Osteocyte (in vitro differentiated cells): ENCODE measurements around the gene ARHGEF7. TPM values are rescaled to one million over a fixed set of nuclear protein-coding genes. Genes with fewer than 3 reads are reported as not detected.
"Not testable (repeated sequence)": the region's sequence is repeated elsewhere in the genome, so short reads cannot be mapped to it uniquely, and the experiment has no call there.

Source experiments
- DNase-seq: peaks from one replicate; pipeline ENCODE4 v3.0.0; 2021; ENCODE audit warnings: mixed read lengths; ENCODE audit not compliant: unreplicated experiment; ENCODE audit errors: extremely low spot score
- H3K27ac Mint-ChIP-seq: one replicate; pipeline ENCODE4 v1.8.0; 2021; ENCODE audit warnings: mild to moderate bottlenecking, mixed read lengths; ENCODE audit not compliant: unreplicated experiment
- H3K27me3 Mint-ChIP-seq: one replicate; pipeline ENCODE4 v1.8.0; 2021; ENCODE audit warnings: mixed read lengths; ENCODE audit not compliant: unreplicated experiment
- H3K36me3 Mint-ChIP-seq: one replicate; pipeline ENCODE4 v1.8.0; 2021; ENCODE audit warnings: mixed read lengths; ENCODE audit not compliant: unreplicated experiment
- H3K4me1 Mint-ChIP-seq: one replicate; pipeline ENCODE4 v1.8.0; 2021; ENCODE audit warnings: mixed read lengths; ENCODE audit not compliant: unreplicated experiment
- H3K4me3 Mint-ChIP-seq: one replicate; pipeline ENCODE4 v1.8.0; 2021; ENCODE audit warnings: mild to moderate bottlenecking, moderate library complexity, mixed read lengths; ENCODE audit not compliant: unreplicated experiment
- H3K9me3 Mint-ChIP-seq: one replicate; pipeline ENCODE4 v1.8.0; 2021; ENCODE audit warnings: mixed read lengths; ENCODE audit not compliant: unreplicated experiment
- total RNA-seq: library from RNA; stranded (reverse); gene quantifications from 2 replicates; pipeline ENCODE4 v1.2.1, GENCODE V29; 2021
- TF ChIP-seq, protein P1 (sequence below): fragments of 200-600 bp; sonication (generic); IDR thresholded peaks from 2 replicates; pipeline ENCODE4 v1.5.0; 2021; ENCODE audit warnings: antibody characterized with exemption, mild to moderate bottlenecking, moderate library complexity

Gene ARHGEF7
- total RNA-seq, 1 donor from 2014 or later: 125 TPM

DNA sequence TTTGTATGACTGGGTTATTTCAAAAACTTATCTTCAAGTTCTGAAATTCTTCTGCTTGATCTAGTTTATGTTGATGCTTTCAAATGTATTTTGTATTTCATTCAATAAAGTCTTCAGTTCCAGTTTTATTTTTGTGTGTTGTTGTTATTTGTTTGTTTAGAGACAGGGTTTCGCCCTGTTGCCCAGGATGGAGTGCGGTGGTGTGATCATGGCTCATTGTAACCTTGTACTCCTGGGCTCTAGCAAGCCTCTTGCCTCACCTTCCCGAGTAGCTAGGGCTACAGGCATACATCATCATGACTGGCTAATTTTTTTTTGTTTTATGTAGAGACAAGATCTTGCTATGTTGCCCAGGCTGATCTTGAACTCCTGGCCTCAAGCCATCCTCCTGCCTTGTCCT, 40.3 kb upstream of the ARHGEF7 start:
- Mint-ChIP-seq H3K9me3 (peaks cover 33% of the 10 kb centered on the region), H3K4me3 (no peak overlapping the region), H3K36me3 (no peaks in the 10 kb centered on the region), H3K4me1 (peaks cover 10% of the 10 kb centered on the region), H3K27ac (no peak overlapping the region), H3K27me3 (no peaks in the 10 kb centered on the region)
- peak; percentile 60 for DNase-seq
- TF ChIP-seq, protein P1, sequence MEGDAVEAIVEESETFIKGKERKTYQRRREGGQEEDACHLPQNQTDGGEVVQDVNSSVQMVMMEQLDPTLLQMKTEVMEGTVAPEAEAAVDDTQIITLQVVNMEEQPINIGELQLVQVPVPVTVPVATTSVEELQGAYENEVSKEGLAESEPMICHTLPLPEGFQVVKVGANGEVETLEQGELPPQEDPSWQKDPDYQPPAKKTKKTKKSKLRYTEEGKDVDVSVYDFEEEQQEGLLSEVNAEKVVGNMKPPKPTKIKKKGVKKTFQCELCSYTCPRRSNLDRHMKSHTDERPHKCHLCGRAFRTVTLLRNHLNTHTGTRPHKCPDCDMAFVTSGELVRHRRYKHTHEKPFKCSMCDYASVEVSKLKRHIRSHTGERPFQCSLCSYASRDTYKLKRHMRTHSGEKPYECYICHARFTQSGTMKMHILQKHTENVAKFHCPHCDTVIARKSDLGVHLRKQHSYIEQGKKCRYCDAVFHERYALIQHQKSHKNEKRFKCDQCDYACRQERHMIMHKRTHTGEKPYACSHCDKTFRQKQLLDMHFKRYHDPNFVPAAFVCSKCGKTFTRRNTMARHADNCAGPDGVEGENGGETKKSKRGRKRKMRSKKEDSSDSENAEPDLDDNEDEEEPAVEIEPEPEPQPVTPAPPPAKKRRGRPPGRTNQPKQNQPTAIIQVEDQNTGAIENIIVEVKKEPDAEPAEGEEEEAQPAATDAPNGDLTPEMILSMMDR: no peak

GRCh38 chr13:111076155-111077013, 38.7 kb upstream of the ARHGEF7 start:
- H3K4me1 Mint-ChIP-seq: peaks cover 10% of the 10 kb centered on the region
- peaks cover 27% of the 10 kb centered on the region for H3K9me3 Mint-ChIP-seq
- H3K27ac Mint-ChIP-seq: no peak overlapping the region
- no peaks in the 10 kb centered on the region for H3K36me3 Mint-ChIP-seq
- peak; percentile 82 for DNase-seq
- H3K27me3 Mint-ChIP-seq: no peaks in the 10 kb centered on the region
- no peak overlapping the region for H3K4me3 Mint-ChIP-seq
- TF ChIP-seq, protein P1: no peak

- H3K27ac Mint-ChIP-seq: no peak overlapping the region
- H3K36me3 Mint-ChIP-seq: no peaks in the 10 kb centered on the region
- TF ChIP-seq, protein P1: no peak
- peaks cover 3% of the 10 kb centered on the region for H3K27me3 Mint-ChIP-seq
- peaks cover 12% of the 10 kb centered on the region for H3K9me3 Mint-ChIP-seq
- no peak overlapping the region for H3K4me3 Mint-ChIP-seq
- H3K4me1 Mint-ChIP-seq: peaks cover 5% of the 10 kb centered on the region
- no peak for DNase-seq
Measured at GRCh38 chr13:111079375-111079774, 35.7 kb upstream of the ARHGEF7 start.

- no peak for DNase-seq
- H3K9me3 Mint-ChIP-seq: peaks cover 2% of the 10 kb centered on the region
- no peak overlapping the region for H3K27ac Mint-ChIP-seq
- peaks cover 1% of the 10 kb centered on the region for H3K4me1 Mint-ChIP-seq
- no peaks in the 10 kb centered on the region for H3K36me3 Mint-ChIP-seq
- TF ChIP-seq, protein P1: no peak
- H3K27me3 Mint-ChIP-seq: peaks cover 3% of the 10 kb centered on the region
- H3K4me3 Mint-ChIP-seq: no peak overlapping the region
Measured at GRCh38 chr13:111080642-111081041, 34.5 kb upstream of the ARHGEF7 start.

- peaks cover 2% of the 10 kb centered on the region for H3K36me3 Mint-ChIP-seq
- H3K4me1 Mint-ChIP-seq: no peaks in the 10 kb centered on the region
- TF ChIP-seq, protein P1: no peak
- no peak overlapping the region for H3K27ac Mint-ChIP-seq
- H3K4me3 Mint-ChIP-seq: no peak overlapping the region
- peaks cover 5% of the 10 kb centered on the region for H3K27me3 Mint-ChIP-seq
- H3K9me3 Mint-ChIP-seq: no peaks in the 10 kb centered on the region
- DNase-seq: peak; percentile 49
Measured at GRCh38 chr13:111082240-111082639, 32.9 kb upstream of the ARHGEF7 start.

DNA sequence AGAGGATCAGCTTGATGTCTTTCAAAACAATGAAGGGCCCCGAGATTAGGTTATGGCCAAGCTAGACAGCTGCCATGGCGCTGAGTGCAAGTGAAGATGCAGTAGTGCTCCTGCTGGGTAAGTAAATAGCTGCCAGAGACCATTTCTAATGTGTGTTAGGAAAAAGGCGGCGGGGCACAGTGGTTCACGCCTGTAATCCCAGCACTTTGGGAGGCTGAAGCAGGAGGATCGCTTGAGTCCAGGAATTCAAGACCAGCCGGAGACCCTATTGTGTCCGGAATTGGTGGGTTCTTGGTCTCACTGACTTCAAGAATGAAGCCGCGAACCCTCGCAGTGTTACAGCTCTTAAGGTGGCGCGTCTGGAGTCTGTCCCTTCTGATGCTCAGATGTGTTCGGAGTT, 32.3 kb upstream of the ARHGEF7 start:
- not testable (repeated sequence) for H3K4me1 Mint-ChIP-seq, H3K9me3 Mint-ChIP-seq, H3K27ac Mint-ChIP-seq, DNase-seq, H3K4me3 Mint-ChIP-seq, H3K36me3 Mint-ChIP-seq, H3K27me3 Mint-ChIP-seq

DNA sequence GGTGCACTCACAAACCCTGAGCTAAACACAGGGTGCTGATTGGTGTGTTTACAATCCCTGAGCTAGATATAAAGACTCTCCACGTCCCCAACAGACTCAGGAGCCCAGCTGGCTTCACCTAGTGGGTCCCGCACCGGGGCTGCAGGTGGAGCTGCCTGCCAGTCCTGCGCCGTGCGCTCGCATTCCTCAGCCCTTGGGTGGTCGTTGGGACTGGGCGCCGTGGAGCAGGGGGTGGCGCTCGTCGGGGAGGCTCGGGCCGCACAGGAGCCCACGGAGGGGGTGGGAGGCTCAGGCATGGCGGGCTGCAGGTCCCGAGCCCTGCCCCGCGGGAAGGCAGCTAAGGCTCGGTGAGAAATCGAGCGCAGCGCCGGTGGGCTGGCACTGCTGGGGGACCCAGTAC, 31.4 kb upstream of the ARHGEF7 start:
- not testable (repeated sequence) for H3K27me3 Mint-ChIP-seq, H3K4me1 Mint-ChIP-seq

More for the DNA sequence above, 31.4 kb upstream of the ARHGEF7 start:
- H3K27ac Mint-ChIP-seq, H3K36me3 Mint-ChIP-seq, DNase-seq, H3K4me3 Mint-ChIP-seq, H3K9me3 Mint-ChIP-seq: not testable (repeated sequence)
